Jurkat, Clone E6-1 (cell line): Measurements from ENCODE around the gene MCM10. TPM values are rescaled to one million over a fixed set of nuclear protein-coding genes. Genes with fewer than 3 reads are reported as not detected.
"Not testable (repeated sequence)": the region's sequence is repeated elsewhere in the genome, so short reads cannot be mapped to it uniquely, and the experiment has no call there.

Source experiments
- DNase-seq: peaks from one replicate; pipeline ENCODE4 v3.0.0-alpha.2; 2011; ENCODE audit warnings: low read depth, low spot score
- H3K4me3 ChIP-seq: 2 replicates; pipeline ENCODE4 v1.5.1; 2011; ENCODE audit warnings: mild to moderate bottlenecking, low read length, control low read depth, moderate library complexity
- polyA plus RNA-seq: library from polyadenylated mRNA; unstranded; fragments of >200 nt; gene quantifications from one replicate; pipeline ENCODE4 v1.2.1, GENCODE V29; 2012; ENCODE audit warnings: missing spikeins; ENCODE audit not compliant: insufficient read length, insufficient read depth

The MCM10 gene
- 47.1 TPM for polyA plus RNA-seq

GRCh38 chr10:13160934-13161856 lies at the start of gene MCM10:
Gene MCM10 (plus strand): TSS chr10:13161558. CDS start chr10:13164203, 2,645 bp downstream.
- peak; percentile 99 for DNase-seq

GRCh38 chr10:13113544-13113943 lies 47.8 kb upstream of the MCM10 start:
- no peak for DNase-seq
- no peak overlapping the region for H3K4me3 ChIP-seq

More at GRCh38 chr10:13160934-13161856, at the start of gene MCM10:
- peak within 1 kb of the TSS; percentile 96 for H3K4me3 ChIP-seq

- H3K4me3 ChIP-seq: peak overlapping the region; percentile 35
- peak; percentile 28 for DNase-seq
Observed at GRCh38 chr10:13115832-13116803, 45.2 kb upstream of the MCM10 start.

- no peak for DNase-seq
- H3K4me3 ChIP-seq: no peak overlapping the region
Observed at GRCh38 chr10:13117841-13118783, 43.2 kb upstream of the MCM10 start.

GRCh38 chr10:13118784-13119410 lies 42.5 kb upstream of the MCM10 start:
- H3K4me3 ChIP-seq: no peak overlapping the region
- no peak for DNase-seq

- no peak for DNase-seq
- H3K4me3 ChIP-seq: no peak overlapping the region
Observed at GRCh38 chr10:13120786-13121499, 40.4 kb upstream of the MCM10 start.

GRCh38 chr10:13121500-13121854 lies 39.9 kb upstream of the MCM10 start:
- no peak for DNase-seq
- no peak overlapping the region for H3K4me3 ChIP-seq

- no peak overlapping the region for H3K4me3 ChIP-seq
- no peak for DNase-seq
Observed at GRCh38 chr10:13136651-13137050, 24.7 kb upstream of the MCM10 start.

GRCh38 chr10:13139150-13139549 lies 22.2 kb upstream of the MCM10 start:
- H3K4me3 ChIP-seq: no peak overlapping the region
- no peak for DNase-seq

- DNase-seq: no peak
Observed at GRCh38 chr10:13139676-13140075, 21.7 kb upstream of the MCM10 start.

GRCh38 chr10:13140627-13141190 lies 20.6 kb upstream of the MCM10 start:
- DNase-seq: no peak

More at GRCh38 chr10:13139676-13140075, 21.7 kb upstream of the MCM10 start:
- H3K4me3 ChIP-seq: no peak overlapping the region

GRCh38 chr10:13143766-13144165 lies 17.6 kb upstream of the MCM10 start:
- no peak overlapping the region for H3K4me3 ChIP-seq
- DNase-seq: no peak

More at GRCh38 chr10:13140627-13141190, 20.6 kb upstream of the MCM10 start:
- H3K4me3 ChIP-seq: no peak overlapping the region

GRCh38 chr10:13144814-13145213 lies 16.5 kb upstream of the MCM10 start:
- no peak overlapping the region for H3K4me3 ChIP-seq
- no peak for DNase-seq

GRCh38 chr10:13146379-13146778 lies 15.0 kb upstream of the MCM10 start:
- no peak overlapping the region for H3K4me3 ChIP-seq
- DNase-seq: no peak

GRCh38 chr10:13147161-13147560 lies 14.2 kb upstream of the MCM10 start:
- H3K4me3 ChIP-seq: no peak overlapping the region
- DNase-seq: no peak

- H3K4me3 ChIP-seq: no peak overlapping the region
- no peak for DNase-seq
Observed at GRCh38 chr10:13152296-13152695, 9.1 kb upstream of the MCM10 start.

GRCh38 chr10:13155860-13156259 lies 5.5 kb upstream of the MCM10 start:
- not testable (repeated sequence) for H3K4me3 ChIP-seq, DNase-seq
